SU-DHL-6 (cell line): ENCODE data around the gene LOXL4.

Experiments used
- EZH2phosphoT487 ChIP-seq: fragments of 200-600 bp; sonication (generic), shearing (Covaris generic); conservative IDR thresholded peaks from 2 replicates; pipeline ENCODE4 v1.6.1; 2018; ENCODE audit warnings: mild to moderate bottlenecking, antibody characterized with exemption, low read length, moderate library complexity, mixed read lengths
- TF ChIP-seq, protein P1 (sequence below): fragments of 200-600 bp; sonication (generic); IDR thresholded peaks from one replicate; pipeline ENCODE4 v1.5.1; 2017; ENCODE audit warnings: antibody characterized with exemption, mild to moderate bottlenecking, low read length, moderate library complexity; ENCODE audit not compliant: insufficient read depth, poor library complexity, severe bottlenecking

DNA sequence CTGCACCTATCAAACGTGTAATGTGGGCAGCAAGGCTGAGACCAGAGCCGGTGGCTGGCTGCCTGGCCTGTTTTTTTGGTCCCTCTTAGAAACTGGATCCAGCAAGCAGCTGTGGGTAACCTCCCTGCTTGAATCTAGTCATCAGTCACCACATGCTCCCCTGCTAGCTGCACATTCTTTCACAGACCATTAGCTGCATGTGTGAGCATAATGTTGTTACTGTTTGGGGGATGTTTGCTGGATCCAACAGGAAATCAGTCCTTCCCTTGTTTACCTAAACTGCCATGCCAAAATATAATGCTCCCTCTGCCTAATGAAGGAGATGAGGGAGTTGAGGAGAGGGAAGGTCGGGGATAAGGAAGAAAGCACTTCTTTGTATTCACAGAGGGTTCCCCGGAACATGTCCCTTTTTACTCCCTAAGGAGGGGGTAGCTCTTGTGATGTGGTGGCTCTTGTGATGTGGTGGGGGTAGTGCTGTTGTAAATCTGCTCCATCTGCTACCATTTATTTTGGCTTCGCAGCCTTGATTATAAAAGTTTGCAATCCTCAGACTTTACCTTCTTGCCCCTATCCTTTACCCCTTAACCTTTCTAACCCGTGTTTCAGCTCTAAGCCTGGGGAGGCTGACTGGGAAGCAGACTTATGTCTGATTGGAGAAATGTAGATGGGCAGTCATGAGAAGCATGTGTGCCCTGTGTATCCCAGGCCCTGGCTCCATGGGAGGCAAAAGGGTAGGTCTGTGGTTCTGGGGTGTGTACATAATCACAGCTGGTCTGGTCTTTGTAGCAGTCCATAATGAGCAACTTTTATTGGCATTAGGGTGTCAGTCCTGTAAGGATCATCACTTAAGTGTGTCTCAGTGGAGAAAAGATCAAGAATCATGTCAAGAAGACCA, 20.8 kb downstream of the LOXL4 start:
- TF ChIP-seq, protein P1, sequence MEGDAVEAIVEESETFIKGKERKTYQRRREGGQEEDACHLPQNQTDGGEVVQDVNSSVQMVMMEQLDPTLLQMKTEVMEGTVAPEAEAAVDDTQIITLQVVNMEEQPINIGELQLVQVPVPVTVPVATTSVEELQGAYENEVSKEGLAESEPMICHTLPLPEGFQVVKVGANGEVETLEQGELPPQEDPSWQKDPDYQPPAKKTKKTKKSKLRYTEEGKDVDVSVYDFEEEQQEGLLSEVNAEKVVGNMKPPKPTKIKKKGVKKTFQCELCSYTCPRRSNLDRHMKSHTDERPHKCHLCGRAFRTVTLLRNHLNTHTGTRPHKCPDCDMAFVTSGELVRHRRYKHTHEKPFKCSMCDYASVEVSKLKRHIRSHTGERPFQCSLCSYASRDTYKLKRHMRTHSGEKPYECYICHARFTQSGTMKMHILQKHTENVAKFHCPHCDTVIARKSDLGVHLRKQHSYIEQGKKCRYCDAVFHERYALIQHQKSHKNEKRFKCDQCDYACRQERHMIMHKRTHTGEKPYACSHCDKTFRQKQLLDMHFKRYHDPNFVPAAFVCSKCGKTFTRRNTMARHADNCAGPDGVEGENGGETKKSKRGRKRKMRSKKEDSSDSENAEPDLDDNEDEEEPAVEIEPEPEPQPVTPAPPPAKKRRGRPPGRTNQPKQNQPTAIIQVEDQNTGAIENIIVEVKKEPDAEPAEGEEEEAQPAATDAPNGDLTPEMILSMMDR, result no peak
- no peak for TF ChIP-seq EZH2phosphoT487
